ENCODE data around the gene ARHGEF26.

ARHGEF26 gene

DNA sequence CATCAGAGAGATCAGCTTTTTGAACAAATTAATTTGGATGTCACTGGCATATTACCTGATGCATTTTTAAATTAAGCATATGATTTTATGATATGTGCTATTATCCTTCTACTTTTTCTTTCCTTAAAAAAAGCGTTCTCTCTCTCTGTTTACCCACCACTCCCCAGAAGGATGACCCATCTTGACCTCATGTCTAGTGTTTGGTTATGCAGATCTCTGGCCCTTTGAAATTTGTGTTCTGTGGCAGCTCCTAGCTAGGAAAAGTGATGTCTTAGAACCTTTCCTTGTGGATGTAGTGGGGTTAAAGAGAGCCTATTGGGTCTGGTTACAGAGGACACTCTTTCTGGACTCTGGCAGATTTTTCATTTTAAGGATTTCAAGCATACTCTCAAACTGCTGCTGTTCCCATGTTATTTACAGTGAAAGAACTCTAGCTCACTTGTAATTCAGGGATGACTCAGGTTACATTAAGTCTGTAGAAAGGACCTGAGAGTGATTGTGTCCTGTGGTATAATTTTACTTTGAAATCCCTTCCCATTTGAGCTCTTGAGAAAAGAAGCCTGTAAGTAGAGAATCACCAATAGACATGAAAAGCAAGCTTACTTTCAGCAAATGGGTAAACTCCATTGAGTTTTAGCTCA is 23.8 kb downstream of the ARHGEF26 start:
- H3K27me3 ChIP-seq (ENCODE audit: insufficient read depth, poor library complexity, severe bottlenecking), result no peaks in the 10 kb centered on the region
- TF ChIP-seq SPI1 (IDR thresholded peaks at IDR 0.05; ENCODE audit: borderline replicate concordance, low read depth), result no peak
- TF ChIP-seq, protein P1, sequence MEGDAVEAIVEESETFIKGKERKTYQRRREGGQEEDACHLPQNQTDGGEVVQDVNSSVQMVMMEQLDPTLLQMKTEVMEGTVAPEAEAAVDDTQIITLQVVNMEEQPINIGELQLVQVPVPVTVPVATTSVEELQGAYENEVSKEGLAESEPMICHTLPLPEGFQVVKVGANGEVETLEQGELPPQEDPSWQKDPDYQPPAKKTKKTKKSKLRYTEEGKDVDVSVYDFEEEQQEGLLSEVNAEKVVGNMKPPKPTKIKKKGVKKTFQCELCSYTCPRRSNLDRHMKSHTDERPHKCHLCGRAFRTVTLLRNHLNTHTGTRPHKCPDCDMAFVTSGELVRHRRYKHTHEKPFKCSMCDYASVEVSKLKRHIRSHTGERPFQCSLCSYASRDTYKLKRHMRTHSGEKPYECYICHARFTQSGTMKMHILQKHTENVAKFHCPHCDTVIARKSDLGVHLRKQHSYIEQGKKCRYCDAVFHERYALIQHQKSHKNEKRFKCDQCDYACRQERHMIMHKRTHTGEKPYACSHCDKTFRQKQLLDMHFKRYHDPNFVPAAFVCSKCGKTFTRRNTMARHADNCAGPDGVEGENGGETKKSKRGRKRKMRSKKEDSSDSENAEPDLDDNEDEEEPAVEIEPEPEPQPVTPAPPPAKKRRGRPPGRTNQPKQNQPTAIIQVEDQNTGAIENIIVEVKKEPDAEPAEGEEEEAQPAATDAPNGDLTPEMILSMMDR (IDR thresholded peaks at IDR 0.05; ENCODE audit: insufficient read depth, low read length), result no peak
- no peak for TF ChIP-seq GABPA (IDR thresholded peaks at IDR 0.05; ENCODE audit: low read depth)
- TF ChIP-seq POLR2AphosphoS5 (IDR thresholded peaks at IDR 0.05; ENCODE audit: low read depth), result no peak
- TF ChIP-seq, protein P2, sequence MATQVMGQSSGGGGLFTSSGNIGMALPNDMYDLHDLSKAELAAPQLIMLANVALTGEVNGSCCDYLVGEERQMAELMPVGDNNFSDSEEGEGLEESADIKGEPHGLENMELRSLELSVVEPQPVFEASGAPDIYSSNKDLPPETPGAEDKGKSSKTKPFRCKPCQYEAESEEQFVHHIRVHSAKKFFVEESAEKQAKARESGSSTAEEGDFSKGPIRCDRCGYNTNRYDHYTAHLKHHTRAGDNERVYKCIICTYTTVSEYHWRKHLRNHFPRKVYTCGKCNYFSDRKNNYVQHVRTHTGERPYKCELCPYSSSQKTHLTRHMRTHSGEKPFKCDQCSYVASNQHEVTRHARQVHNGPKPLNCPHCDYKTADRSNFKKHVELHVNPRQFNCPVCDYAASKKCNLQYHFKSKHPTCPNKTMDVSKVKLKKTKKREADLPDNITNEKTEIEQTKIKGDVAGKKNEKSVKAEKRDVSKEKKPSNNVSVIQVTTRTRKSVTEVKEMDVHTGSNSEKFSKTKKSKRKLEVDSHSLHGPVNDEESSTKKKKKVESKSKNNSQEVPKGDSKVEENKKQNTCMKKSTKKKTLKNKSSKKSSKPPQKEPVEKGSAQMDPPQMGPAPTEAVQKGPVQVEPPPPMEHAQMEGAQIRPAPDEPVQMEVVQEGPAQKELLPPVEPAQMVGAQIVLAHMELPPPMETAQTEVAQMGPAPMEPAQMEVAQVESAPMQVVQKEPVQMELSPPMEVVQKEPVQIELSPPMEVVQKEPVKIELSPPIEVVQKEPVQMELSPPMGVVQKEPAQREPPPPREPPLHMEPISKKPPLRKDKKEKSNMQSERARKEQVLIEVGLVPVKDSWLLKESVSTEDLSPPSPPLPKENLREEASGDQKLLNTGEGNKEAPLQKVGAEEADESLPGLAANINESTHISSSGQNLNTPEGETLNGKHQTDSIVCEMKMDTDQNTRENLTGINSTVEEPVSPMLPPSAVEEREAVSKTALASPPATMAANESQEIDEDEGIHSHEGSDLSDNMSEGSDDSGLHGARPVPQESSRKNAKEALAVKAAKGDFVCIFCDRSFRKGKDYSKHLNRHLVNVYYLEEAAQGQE (IDR thresholded peaks at IDR 0.05; ENCODE audit: insufficient replicate concordance, low read depth), result no peak
- DNase-seq (ENCODE audit: low read depth in 1 of 2, low spot score in 1 of 2), result no peak

GRCh38 chr3:154148541-154148940 is 27.4 kb downstream of the ARHGEF26 start:
- DNase-seq (ENCODE audit: low read depth in 1 of 2, low spot score in 1 of 2), result no peak
- no peak overlapping the region for H3K4me3 ChIP-seq (replicated peaks; ENCODE audit: insufficient read depth, low read length)
- H3K27ac ChIP-seq (replicated peaks), result no peak overlapping the region
- H3K27me3 ChIP-seq (ENCODE audit: insufficient read depth, poor library complexity, severe bottlenecking), result peaks cover 2% of the 10 kb centered on the region
- TF ChIP-seq SPI1 (IDR thresholded peaks at IDR 0.05; ENCODE audit: borderline replicate concordance, low read depth) (no peak), GABPA (IDR thresholded peaks at IDR 0.05; ENCODE audit: low read depth) (no peak), POLR2AphosphoS5 (IDR thresholded peaks at IDR 0.05; ENCODE audit: low read depth) (no peak)
- TF ChIP-seq, protein P2 (IDR thresholded peaks at IDR 0.05; ENCODE audit: insufficient replicate concordance, low read depth), result no peak
- TF ChIP-seq, protein P1 (IDR thresholded peaks at IDR 0.05; ENCODE audit: insufficient read depth, low read length), result no peak

More for the DNA sequence above, 23.8 kb downstream of the ARHGEF26 start:
- no peak overlapping the region for H3K4me3 ChIP-seq (replicated peaks; ENCODE audit: insufficient read depth, low read length)
- no peak overlapping the region for H3K27ac ChIP-seq (replicated peaks)

GRCh38 chr3:154149286-154149685 is 28.1 kb downstream of the ARHGEF26 start:
- TF ChIP-seq GABPA (IDR thresholded peaks at IDR 0.05; ENCODE audit: low read depth), result no peak
- no peak for TF ChIP-seq POLR2AphosphoS5 (IDR thresholded peaks at IDR 0.05; ENCODE audit: low read depth)
- TF ChIP-seq SPI1 (IDR thresholded peaks at IDR 0.05; ENCODE audit: borderline replicate concordance, low read depth), result no peak
- TF ChIP-seq, protein P1 (IDR thresholded peaks at IDR 0.05; ENCODE audit: insufficient read depth, low read length), result no peak
- TF ChIP-seq, protein P2 (IDR thresholded peaks at IDR 0.05; ENCODE audit: insufficient replicate concordance, low read depth), result no peak
- DNase-seq (ENCODE audit: low read depth in 1 of 2, low spot score in 1 of 2), result no peak
- H3K4me3 ChIP-seq (replicated peaks; ENCODE audit: insufficient read depth, low read length), result no peak overlapping the region
- peaks cover 2% of the 10 kb centered on the region for H3K27me3 ChIP-seq (ENCODE audit: insufficient read depth, poor library complexity, severe bottlenecking)
- H3K27ac ChIP-seq (replicated peaks), result no peak overlapping the region

Measured in HL-60 (cell line).